HG02870 (cell line): Measurements from ENCODE around the gene EML6.
"Not testable (repeated sequence)": the region's sequence is repeated elsewhere in the genome, so short reads cannot be mapped to it uniquely, and the experiment has no call there.

Source experiments
- ATAC-seq: cut with Tn5 transposase; IDR thresholded peaks from one replicate; pipeline ENCODE4 v1.9.1; 2021; ENCODE audit warnings: mild to moderate bottlenecking, moderate library complexity; ENCODE audit not compliant: unreplicated experiment

EML6 gene

GRCh38 chr2:54871457-54872107, 148.1 kb downstream of the EML6 start:
- ATAC-seq = no peak

GRCh38 chr2:54872780-54873179, 149.3 kb downstream of the EML6 start:
- ATAC-seq = no peak

- not testable (repeated sequence) for ATAC-seq
These were observed 149.8 kb downstream of the EML6 start for GRCh38 chr2:54873236-54873635.

- ATAC-seq = no peak
These were observed 153.3 kb downstream of the EML6 start for GRCh38 chr2:54876764-54877163.

- no peak for ATAC-seq
These were observed 154.7 kb downstream of the EML6 start for GRCh38 chr2:54878182-54878581.

- ATAC-seq = no peak
These were observed 155.6 kb downstream of the EML6 start for GRCh38 chr2:54879032-54879431.

GRCh38 chr2:54879598-54880332, 156.3 kb downstream of the EML6 start:
- ATAC-seq = no peak

- ATAC-seq = no peak
These were observed 157.0 kb downstream of the EML6 start for GRCh38 chr2:54880428-54880827.

GRCh38 chr2:54881759-54882158, 158.3 kb downstream of the EML6 start:
- ATAC-seq = no peak

GRCh38 chr2:54885891-54886290, 162.4 kb downstream of the EML6 start:
- ATAC-seq = no peak

GRCh38 chr2:54887850-54888545, 164.5 kb downstream of the EML6 start:
- ATAC-seq = no peak

GRCh38 chr2:54889053-54889452, 165.6 kb downstream of the EML6 start:
- ATAC-seq = no peak

- no peak for ATAC-seq
These were observed 168.4 kb downstream of the EML6 start for GRCh38 chr2:54891909-54892308.

- ATAC-seq = no peak
These were observed 171.0 kb downstream of the EML6 start for GRCh38 chr2:54894467-54894866.

- no peak for ATAC-seq
These were observed 172.3 kb downstream of the EML6 start for GRCh38 chr2:54895730-54896129.

- no peak for ATAC-seq
These were observed 174.2 kb downstream of the EML6 start for GRCh38 chr2:54897420-54898310.

GRCh38 chr2:54898456-54899226, 175.2 kb downstream of the EML6 start:
- ATAC-seq = no peak

GRCh38 chr2:54899576-54900200, 176.2 kb downstream of the EML6 start:
- no peak for ATAC-seq

- ATAC-seq = no peak
These were observed 177.9 kb downstream of the EML6 start for GRCh38 chr2:54901224-54901986.
